Measurements from ENCODE around the gene TMEM184A.

GRCh38 chr7:1584700-1585099 lies 28.7 kb upstream of the TMEM184A start:
- TF ChIP-seq, protein P1, sequence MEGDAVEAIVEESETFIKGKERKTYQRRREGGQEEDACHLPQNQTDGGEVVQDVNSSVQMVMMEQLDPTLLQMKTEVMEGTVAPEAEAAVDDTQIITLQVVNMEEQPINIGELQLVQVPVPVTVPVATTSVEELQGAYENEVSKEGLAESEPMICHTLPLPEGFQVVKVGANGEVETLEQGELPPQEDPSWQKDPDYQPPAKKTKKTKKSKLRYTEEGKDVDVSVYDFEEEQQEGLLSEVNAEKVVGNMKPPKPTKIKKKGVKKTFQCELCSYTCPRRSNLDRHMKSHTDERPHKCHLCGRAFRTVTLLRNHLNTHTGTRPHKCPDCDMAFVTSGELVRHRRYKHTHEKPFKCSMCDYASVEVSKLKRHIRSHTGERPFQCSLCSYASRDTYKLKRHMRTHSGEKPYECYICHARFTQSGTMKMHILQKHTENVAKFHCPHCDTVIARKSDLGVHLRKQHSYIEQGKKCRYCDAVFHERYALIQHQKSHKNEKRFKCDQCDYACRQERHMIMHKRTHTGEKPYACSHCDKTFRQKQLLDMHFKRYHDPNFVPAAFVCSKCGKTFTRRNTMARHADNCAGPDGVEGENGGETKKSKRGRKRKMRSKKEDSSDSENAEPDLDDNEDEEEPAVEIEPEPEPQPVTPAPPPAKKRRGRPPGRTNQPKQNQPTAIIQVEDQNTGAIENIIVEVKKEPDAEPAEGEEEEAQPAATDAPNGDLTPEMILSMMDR (IDR thresholded peaks at IDR 0.05 in 4 of 5, conservative IDR thresholded peaks at IDR 0.05 in 1 of 5), result no peak
- no peak for TF ChIP-seq POLR2A (IDR thresholded peaks at IDR 0.05)
